GM19438 (cell line): ENCODE data around the gene OXTR.
A peak's percentile ranks its signal among the peaks of the same experiment; 100 is the strongest.

ENCODE experiments used
- ATAC-seq: cut with Tn5 transposase; IDR thresholded peaks from one replicate; pipeline ENCODE4 v1.9.1; 2021; ENCODE audit warnings: low read depth; ENCODE audit not compliant: unreplicated experiment

Gene OXTR

GRCh38 chr3:8768364-8769087, 887 bp downstream of the OXTR start:
- peak; percentile 28 for ATAC-seq

- peak; percentile 52 for ATAC-seq
Observed at GRCh38 chr3:8767667-8768363, 1.6 kb downstream of the OXTR start.

- ATAC-seq = peak; percentile 2
Observed at GRCh38 chr3:8767256-8767666, 2.2 kb downstream of the OXTR start.

GRCh38 chr3:8766148-8766547, 3.3 kb downstream of the OXTR start:
- ATAC-seq = no peak

GRCh38 chr3:8765528-8765927, 3.9 kb downstream of the OXTR start:
- no peak for ATAC-seq

GRCh38 chr3:8764528-8764927, 4.9 kb downstream of the OXTR start:
- ATAC-seq = no peak

- no peak for ATAC-seq
Observed at GRCh38 chr3:8762607-8763377, 6.6 kb downstream of the OXTR start.

- ATAC-seq = no peak
Observed at GRCh38 chr3:8761866-8762265, 7.5 kb downstream of the OXTR start.

- ATAC-seq = no peak
Observed at GRCh38 chr3:8760506-8760905, 8.9 kb downstream of the OXTR start.

- ATAC-seq = no peak
Observed at GRCh38 chr3:8760091-8760490, 9.3 kb downstream of the OXTR start.

- ATAC-seq = no peak
Observed at GRCh38 chr3:8759038-8759707, 10.2 kb downstream of the OXTR start.

- no peak for ATAC-seq
Observed at GRCh38 chr3:8757551-8758518, 11.6 kb downstream of the OXTR start.

- ATAC-seq = no peak
Observed at GRCh38 chr3:8756671-8757070, 12.7 kb downstream of the OXTR start.

GRCh38 chr3:8755564-8756237, 13.7 kb downstream of the OXTR start:
- no peak for ATAC-seq

- no peak for ATAC-seq
Observed at GRCh38 chr3:8755097-8755496, 14.3 kb downstream of the OXTR start.

- no peak for ATAC-seq
Observed at GRCh38 chr3:8752832-8753231, 16.6 kb downstream of the OXTR start.

GRCh38 chr3:8749316-8749715, 20.1 kb downstream of the OXTR start:
- ATAC-seq = no peak

- ATAC-seq = no peak
Observed at GRCh38 chr3:8746780-8747345, 22.6 kb downstream of the OXTR start.
